A549 (cell line): ENCODE results near the gene NIM1K. TPM values are rescaled to one million over a fixed set of nuclear protein-coding genes. Genes with fewer than 3 reads are reported as not detected.

Source experiments
- ATAC-seq, 2 experiments: fragments of 200-7000 bp in 1 of 2; fragments of >200 bp in 1 of 2; cut with Nextera tagmentation in 1 of 2; cut with Tn5 transposase in 1 of 2; 3 replicates each; pipeline versions ENCODE4 v1.8.0 to v1.9.1; 2018 to 2020; ENCODE audit warnings: mild to moderate bottlenecking in 1 of 2, moderate library complexity in 1 of 2
- CTCF ChIA-PET: fragments of 300-600 bp; sonication (Branson Sonifier 250); formaldehyde crosslinking; extraction: SDS; loops from one replicate; lab custom pipeline; 2021; ENCODE audit warnings: antibody characterized with exemption, inconsistent platforms; lab: Yijun Ruan, JAX
- POLR2A ChIA-PET: fragments of 350-600 bp; formaldehyde crosslinking; extraction: SDS; loops from one replicate; lab custom pipeline; 2021; ENCODE audit warnings: antibody characterized with exemption, inconsistent platforms; lab: Yijun Ruan, JAX
- DNase-seq, 2 experiments: peaks; one replicate each; pipeline versions ENCODE4 v3.0.0 to v3.0.0-alpha.2; 2011 to 2016; ENCODE audit warnings: low read depth in 1 of 2, low spot score in 1 of 2
- FAIRE-seq: peaks from 2 replicates; lab custom pipeline; 2011; peaks lifted over from hg19 to GRCh38; lab: Jason Lieb, UNC
- H3K27ac ChIP-seq, 2 experiments: fragments of >200 bp; sonication (Bioruptor Twin); formaldehyde crosslinking; 3 replicates each; pipeline ENCODE4 v1.5.1; 2016 to 2017
- H3K4me1 ChIP-seq: fragments of >200 bp; sonication (Bioruptor Twin); formaldehyde crosslinking; 3 replicates; pipeline ENCODE4 v1.6.1; 2016
- H3K4me2 ChIP-seq: fragments of >200 bp; sonication (Bioruptor Twin); formaldehyde crosslinking; 3 replicates; pipeline ENCODE4 v1.6.1; 2016
- H3K4me3 ChIP-seq: fragments of >200 bp; sonication (Bioruptor Twin); formaldehyde crosslinking; 3 replicates; pipeline ENCODE4 v1.5.1; 2016
- H3K9me3 ChIP-seq: fragments of >200 bp; sonication (Bioruptor Twin); formaldehyde crosslinking; 3 replicates; pipeline ENCODE4 v1.6.1; 2016
- ATOH8 ChIP-seq: fragments of 250-450 bp; sonication (Bioruptor Pico); IDR thresholded peaks from 2 replicates; pipeline ENCODE4 v1.5.0; 2020; ENCODE audit warnings: low read depth, mild to moderate bottlenecking, moderate library complexity
- CBX2 ChIP-seq: fragments of 200-600 bp; sonication (generic); IDR thresholded peaks from 2 replicates; pipeline ENCODE4 v1.6.1; 2016; ENCODE audit warnings: low read depth, mild to moderate bottlenecking, borderline replicate concordance
- CEBPB ChIP-seq, 2 experiments: fragments of >200 bp in 1 of 2; sonication (Bioruptor Twin) in 1 of 2; formaldehyde crosslinking in 1 of 2; IDR thresholded peaks; 2 replicates each; pipeline ENCODE4 v1.6.1; 2012 to 2016
- E2F6 ChIP-seq: IDR thresholded peaks from 2 replicates; pipeline ENCODE4 v1.6.1; 2012; ENCODE audit warnings: low read depth, borderline replicate concordance
- EHF ChIP-seq: fragments of 250-450 bp; sonication (Bioruptor Pico); IDR thresholded peaks from 2 replicates; pipeline ENCODE4 v1.5.0; 2020; ENCODE audit warnings: mild to moderate bottlenecking
- FOSB ChIP-seq: fragments of 250-450 bp; sonication (Bioruptor Pico); IDR thresholded peaks from 2 replicates; pipeline ENCODE4 v1.5.0; 2020; ENCODE audit warnings: mild to moderate bottlenecking, moderate library complexity
- FOSL2 ChIP-seq, 2 experiments: fragments of 450-650 bp in 1 of 2; fragments of >200 bp in 1 of 2; sonication (Bioruptor Twin) in 1 of 2; formaldehyde crosslinking; IDR thresholded peaks; 2 replicates each; pipeline versions ENCODE4 v1.5.0 to v1.6.1; 2016 to 2020; ENCODE audit warnings: mild to moderate bottlenecking in 1 of 2, moderate library complexity in 1 of 2
- GATA3 ChIP-seq: IDR thresholded peaks from 2 replicates; pipeline ENCODE4 v1.6.1; 2012; ENCODE audit warnings: borderline replicate concordance
- HDAC2 ChIP-seq: fragments of 200-600 bp; sonication (generic); IDR thresholded peaks from 2 replicates; pipeline ENCODE4 v1.6.1; 2016
- HEYL ChIP-seq: fragments of 250-450 bp; sonication (Bioruptor Pico); IDR thresholded peaks from 2 replicates; pipeline ENCODE4 v1.8.0; 2021; ENCODE audit warnings: mild to moderate bottlenecking, moderate library complexity
- HOXB5 ChIP-seq: fragments of 250-450 bp; sonication (Bioruptor Pico); IDR thresholded peaks from 2 replicates; pipeline ENCODE4 v1.5.0; 2020; ENCODE audit warnings: mild to moderate bottlenecking, moderate library complexity
- JUNB ChIP-seq: fragments of >200 bp; sonication (Bioruptor Twin); formaldehyde crosslinking; IDR thresholded peaks from 2 replicates; pipeline ENCODE4 v1.6.1; 2016
- MAFK ChIP-seq: fragments of 450-650 bp; IDR thresholded peaks from 2 replicates; pipeline ENCODE4 v1.6.1; 2014; ENCODE audit not compliant: partially characterized antibody
- MAX ChIP-seq: IDR thresholded peaks from 2 replicates; pipeline ENCODE4 v1.6.1; 2012
- MYC ChIP-seq: IDR thresholded peaks from 2 replicates; pipeline ENCODE4 v1.6.1; 2012; ENCODE audit warnings: mild to moderate bottlenecking, inconsistent platforms, low read length, improper control_type of control experiment, borderline replicate concordance
- PBX3 ChIP-seq: IDR thresholded peaks from 2 replicates; pipeline ENCODE4 v1.6.1; 2012
- POLR2AphosphoS2 ChIP-seq: conservative IDR thresholded peaks from 2 replicates; pipeline ENCODE4 v1.6.1; 2012; ENCODE audit warnings: low read length, improper control_type of control experiment, inconsistent platforms
- RCOR1 ChIP-seq: fragments of 150-350 bp; IDR thresholded peaks from 2 replicates; pipeline ENCODE4 v1.6.1; 2014; ENCODE audit warnings: antibody characterized with exemption, low read length, low read depth
- REST ChIP-seq: fragments of 200-600 bp; sonication (generic); IDR thresholded peaks from 2 replicates; pipeline ENCODE4 v1.6.1; 2016; ENCODE audit warnings: antibody characterized with exemption, mild to moderate bottlenecking, moderate library complexity
- TP53 ChIP-seq: fragments of 250-450 bp; sonication (Bioruptor Pico); IDR thresholded peaks from 2 replicates; pipeline ENCODE4 v1.5.0; 2021; ENCODE audit warnings: mild to moderate bottlenecking, moderate library complexity
- WGBS: methylation state at CpG from one replicate; pipeline ENCODE4 v1.1.6; 2017; ENCODE audit errors: missing lambda C conversion rate; 5-methylcytosine and 5-hydroxymethylcytosine counted together
- polyA plus RNA-seq, 4 experiments: library from polyadenylated mRNA; depleted of rRNA in 3 of 4; stranded (reverse); fragments of >200 nt; fragmentation: RNase III in 1 of 4; extraction: RNeasy Plus Mini Kit Qiagen cat#74134 plus additional on column Dnase treatment in 1 of 4; gene quantifications; 2 replicates in 3 of 4; 3 replicates in 1 of 4; pipeline ENCODE4 v1.2.3, GENCODE V29; 2011 to 2017

The NIM1K gene
- polyA plus RNA-seq, 2 of the 4 experiments (the other 2 are of a cell fraction) = 0.06 to 0.23 TPM

- TF ChIP-seq REST = no peak
- TF ChIP-seq TP53 (CRISPR knock-in tag) = no peak
- peak; percentile 97 for TF ChIP-seq GATA3
- TF ChIP-seq, all 56 proteins: peak for 6
These were observed 122.7 kb downstream of the NIM1K start (continued) for GRCh38 chr5:43314724-43315123.

- 2% methylated on average over 8 of the region's 8 CpGs for WGBS
- H3K9me3 ChIP-seq = no peaks in the 10 kb centered on the region
- peak overlapping the region; percentile 90 for H3K4me2 ChIP-seq
- TF ChIP-seq ATOH8 (CRISPR knock-in tag) = no peak
- peak; percentile 93 for TF ChIP-seq FOSL2 (IDR thresholded peaks at IDR 0.05)
- TF ChIP-seq FOSL2 (CRISPR knock-in tag; IDR thresholded peaks at IDR 0.05) = peak; percentile 99
- no peak for TF ChIP-seq PBX3
- TF ChIP-seq HOXB5 (CRISPR knock-in tag) = peak; percentile 65; the same call in 1 of the 2 replicates
- peak; percentile 16 to 71; a peak in 2 of 4 replicates for TF ChIP-seq CEBPB (IDR thresholded peaks at IDR 0.05)
- no peak for TF ChIP-seq HEYL (CRISPR knock-in tag)
- TF ChIP-seq MYC = 0 out of 2 replicates have a peak, but pooled peaks have one; percentile 20
- TF ChIP-seq JUNB = peak; percentile 87
- TF ChIP-seq CBX2 = no peak
- TF ChIP-seq HDAC2 = no peak
- TF ChIP-seq MAX = peak; percentile 55
- TF ChIP-seq POLR2AphosphoS2 = no peak
- peak; percentile 63 for TF ChIP-seq E2F6
- TF ChIP-seq EHF = 0 out of 2 replicates have a peak, but pooled peaks have one; percentile 60
- no peak for TF ChIP-seq RCOR1
- no peak for TF ChIP-seq FOSB (CRISPR knock-in tag)
- no peak for TF ChIP-seq MAFK
- POLR2A ChIA-PET = interaction anchor here (1.2 kb wide), 1 partner anchor 194 kb away, joined by 3 read pairs; no protein-coding TSS in a partner anchor
- H3K4me1 ChIP-seq = peaks cover 40% of the 10 kb centered on the region
- peak overlapping the region; percentile 81 for H3K27ac ChIP-seq
- DNase-seq (peak; percentile 39 to 86), FAIRE-seq (peak; percentile 54), ATAC-seq (peak in 1 of 2 experiments; percentile 0; a peak in 1 of 6 replicates)
- peak overlapping the region; percentile 30; the same call in 1 of the 3 replicates for H3K4me3 ChIP-seq
- CTCF ChIA-PET = interaction anchor here (1.0 to 2.3 kb wide), 3 partner anchors 9 to 331 kb away, joined by 3 to 8 read pairs (median 3); no protein-coding TSS in a partner anchor
These were observed 123.2 kb downstream of the NIM1K start for GRCh38 chr5:43315263-43315662.
